Measurements from ENCODE around the gene SLC43A1.

GRCh38 chr11:57523419-57523818 lies 7.9 kb upstream of the SLC43A1 start:
- no peak for TF ChIP-seq CTCF (IDR thresholded peaks at IDR 0.05)
- TF ChIP-seq POLR2A (IDR thresholded peaks at IDR 0.05) = no peak
